ENCODE measurements around the gene SLC9A3.

The SLC9A3 gene

DNA sequence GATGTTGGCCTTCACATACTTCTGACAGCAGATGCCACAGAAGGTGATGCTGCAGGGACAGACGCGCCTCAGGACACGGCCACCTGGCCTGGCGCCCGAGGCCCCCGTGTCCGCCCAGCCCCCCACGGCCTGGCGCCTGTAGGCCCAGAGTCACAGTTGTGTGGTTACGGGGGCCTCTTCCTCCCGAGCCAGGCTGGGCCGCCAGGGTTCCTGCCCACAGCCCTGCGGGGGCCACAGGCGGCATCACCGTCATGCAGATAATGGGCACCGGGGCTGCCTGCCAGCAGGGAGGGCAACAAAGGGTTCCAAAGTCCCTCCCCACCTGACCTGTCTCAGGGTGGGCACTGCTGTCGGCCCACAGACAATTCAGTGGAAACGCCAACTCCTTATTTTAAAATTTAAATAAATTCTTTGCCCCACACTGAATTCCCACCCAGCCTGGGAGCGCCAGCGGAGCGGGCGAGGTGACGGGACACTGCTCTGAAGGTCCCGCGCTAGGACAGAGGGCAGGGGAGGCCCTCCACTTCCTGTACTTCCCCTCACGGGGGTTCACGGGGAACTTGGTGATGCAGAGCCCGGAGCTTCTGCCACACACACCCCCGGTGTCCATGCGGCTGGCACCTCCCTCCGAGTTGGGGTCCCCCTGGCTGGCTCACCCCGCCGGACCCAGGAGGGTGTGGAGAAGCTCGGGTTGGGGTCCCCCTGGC is 40.7 kb downstream of the SLC9A3 start:
- no peak for TF ChIP-seq ZFX (IDR thresholded peaks at IDR 0.05; ENCODE audit: borderline replicate concordance)
- TF ChIP-seq, protein P1, sequence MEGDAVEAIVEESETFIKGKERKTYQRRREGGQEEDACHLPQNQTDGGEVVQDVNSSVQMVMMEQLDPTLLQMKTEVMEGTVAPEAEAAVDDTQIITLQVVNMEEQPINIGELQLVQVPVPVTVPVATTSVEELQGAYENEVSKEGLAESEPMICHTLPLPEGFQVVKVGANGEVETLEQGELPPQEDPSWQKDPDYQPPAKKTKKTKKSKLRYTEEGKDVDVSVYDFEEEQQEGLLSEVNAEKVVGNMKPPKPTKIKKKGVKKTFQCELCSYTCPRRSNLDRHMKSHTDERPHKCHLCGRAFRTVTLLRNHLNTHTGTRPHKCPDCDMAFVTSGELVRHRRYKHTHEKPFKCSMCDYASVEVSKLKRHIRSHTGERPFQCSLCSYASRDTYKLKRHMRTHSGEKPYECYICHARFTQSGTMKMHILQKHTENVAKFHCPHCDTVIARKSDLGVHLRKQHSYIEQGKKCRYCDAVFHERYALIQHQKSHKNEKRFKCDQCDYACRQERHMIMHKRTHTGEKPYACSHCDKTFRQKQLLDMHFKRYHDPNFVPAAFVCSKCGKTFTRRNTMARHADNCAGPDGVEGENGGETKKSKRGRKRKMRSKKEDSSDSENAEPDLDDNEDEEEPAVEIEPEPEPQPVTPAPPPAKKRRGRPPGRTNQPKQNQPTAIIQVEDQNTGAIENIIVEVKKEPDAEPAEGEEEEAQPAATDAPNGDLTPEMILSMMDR (IDR thresholded peaks at IDR 0.05), result no peak
- H3K27ac ChIP-seq, result no peak overlapping the region

DNA sequence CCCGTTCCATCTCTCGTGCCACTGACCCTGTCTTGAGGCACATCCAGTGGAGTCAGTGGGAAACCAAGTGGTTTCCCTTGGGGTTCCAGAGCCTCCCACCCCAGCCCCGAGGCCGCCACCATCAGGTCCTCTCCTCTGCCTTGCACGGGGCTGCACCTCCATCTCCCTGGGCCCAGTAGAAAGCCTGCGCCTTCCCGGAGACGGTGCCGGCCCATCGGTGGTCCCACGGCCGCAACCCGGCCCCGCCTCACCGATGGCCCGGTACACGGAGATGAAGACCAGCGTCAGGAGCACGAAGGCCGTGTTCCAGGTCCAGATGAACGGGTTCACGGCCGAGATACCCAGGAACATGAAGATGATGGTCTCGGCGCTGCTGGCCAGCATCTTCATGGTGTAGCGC is 41.2 kb downstream of the SLC9A3 start:
- no peak overlapping the region for H3K27ac ChIP-seq
- TF ChIP-seq, protein P1 (IDR thresholded peaks at IDR 0.05), result no peak
- TF ChIP-seq ZFX (IDR thresholded peaks at IDR 0.05; ENCODE audit: borderline replicate concordance), result no peak

DNA sequence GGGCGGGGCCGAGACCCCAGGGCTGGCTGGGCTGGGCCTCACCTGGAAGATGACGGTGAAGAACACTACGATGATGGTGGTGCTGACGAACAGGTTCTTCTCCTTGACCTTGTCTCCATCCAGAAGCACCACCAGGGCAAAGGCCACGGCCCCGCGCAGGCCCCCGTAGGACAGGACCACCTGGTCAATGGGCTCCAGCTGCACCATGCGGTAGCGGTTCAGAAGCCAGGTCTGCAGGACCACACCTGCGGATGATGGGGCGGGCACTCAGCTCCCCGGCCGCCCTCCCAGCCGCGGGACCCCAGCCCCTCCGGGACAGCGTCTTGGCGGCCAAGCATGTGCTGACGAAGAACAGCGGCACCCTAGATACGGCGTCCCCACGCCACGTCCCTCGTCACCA is 41.7 kb downstream of the SLC9A3 start:
- TF ChIP-seq, protein P1 (IDR thresholded peaks at IDR 0.05), result no peak
- TF ChIP-seq ZFX (IDR thresholded peaks at IDR 0.05; ENCODE audit: borderline replicate concordance), result no peak
- no peak overlapping the region for H3K27ac ChIP-seq

DNA sequence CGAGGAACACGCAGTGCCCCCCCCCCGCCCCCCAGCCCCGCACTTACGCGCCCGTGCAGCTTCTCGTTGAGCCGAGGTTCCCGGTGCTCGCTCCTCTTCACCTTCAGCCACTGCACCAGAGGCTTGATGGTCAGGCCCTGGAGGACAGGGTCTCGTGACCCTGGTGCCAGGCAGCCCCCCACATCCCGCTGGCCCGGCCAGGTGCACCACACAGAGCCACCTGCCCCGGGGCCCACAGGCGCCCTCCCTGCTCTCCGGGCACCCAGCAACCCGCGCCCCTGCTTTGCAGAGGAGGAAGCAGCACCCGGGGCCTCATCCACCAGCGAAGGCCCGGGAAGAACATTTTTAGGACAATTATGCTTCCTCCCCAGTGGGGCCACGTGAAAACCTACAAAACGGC is 42.2 kb downstream of the SLC9A3 start:
- no peak overlapping the region for H3K27ac ChIP-seq
- TF ChIP-seq ZFX (IDR thresholded peaks at IDR 0.05; ENCODE audit: borderline replicate concordance), result no peak
- TF ChIP-seq, protein P1 (IDR thresholded peaks at IDR 0.05), result no peak

DNA sequence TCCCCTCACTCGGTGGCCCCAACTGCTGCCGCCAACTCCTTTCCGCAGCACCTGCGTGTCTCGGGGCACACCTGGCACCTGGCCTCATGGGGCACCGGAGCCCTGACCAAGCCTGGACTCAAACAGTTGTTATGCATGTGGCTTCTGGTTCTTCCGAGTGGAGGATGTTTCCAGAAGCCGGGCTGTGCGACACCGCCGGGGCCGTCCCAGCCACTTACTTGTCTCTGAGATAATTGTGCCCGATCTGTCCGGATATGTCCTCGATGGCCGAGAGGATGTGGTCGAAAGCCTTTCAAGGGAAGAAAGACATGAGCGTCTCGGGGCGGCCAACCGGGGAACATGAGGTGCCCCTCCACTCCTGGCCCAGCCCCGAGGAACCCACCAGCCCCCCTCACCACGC is 42.9 kb downstream of the SLC9A3 start:
- no peak overlapping the region for H3K27ac ChIP-seq
- TF ChIP-seq, protein P1 (IDR thresholded peaks at IDR 0.05), result no peak
- TF ChIP-seq ZFX (IDR thresholded peaks at IDR 0.05; ENCODE audit: borderline replicate concordance), result no peak

DNA sequence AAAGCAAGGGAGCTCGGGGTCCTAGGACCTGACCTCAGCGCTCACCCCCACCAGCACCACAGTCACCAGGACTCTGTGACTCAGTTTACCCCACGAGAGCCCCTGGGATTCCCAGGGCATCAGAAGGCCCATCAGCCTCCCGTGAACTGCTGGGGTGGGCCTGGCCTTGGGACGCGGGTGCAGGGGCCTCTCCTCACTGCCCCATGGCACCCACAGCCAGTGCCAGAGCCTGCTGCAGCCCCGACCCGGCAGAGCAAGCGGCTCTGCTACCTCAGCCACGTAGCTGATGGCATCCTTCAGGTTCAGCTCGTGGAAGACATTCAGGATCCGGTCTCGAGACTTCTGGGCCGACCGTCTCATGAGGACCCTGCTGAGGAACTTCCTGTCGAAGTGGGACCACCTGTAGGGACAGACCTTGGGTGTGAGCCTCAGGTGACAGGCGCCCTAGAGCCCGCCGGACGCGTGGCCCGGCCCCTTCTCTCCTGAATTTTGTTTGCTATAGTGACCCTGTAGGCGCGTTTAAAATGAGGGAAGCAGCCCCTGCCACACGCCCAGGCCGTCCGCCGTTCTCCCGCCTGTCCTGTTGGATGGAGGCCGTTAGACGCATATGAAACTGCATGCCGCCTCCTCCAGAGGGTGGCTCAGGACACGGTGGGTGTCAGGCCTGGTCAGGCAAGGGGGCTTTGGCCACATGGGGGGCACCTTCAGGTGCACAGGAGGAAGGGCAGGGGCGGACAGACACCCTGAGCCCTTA is 44.5 kb downstream of the SLC9A3 start:
- TF ChIP-seq, protein P1 (IDR thresholded peaks at IDR 0.05), result no peak
- TF ChIP-seq ZFX (IDR thresholded peaks at IDR 0.05; ENCODE audit: borderline replicate concordance), result no peak
- no peak overlapping the region for H3K27ac ChIP-seq

DNA sequence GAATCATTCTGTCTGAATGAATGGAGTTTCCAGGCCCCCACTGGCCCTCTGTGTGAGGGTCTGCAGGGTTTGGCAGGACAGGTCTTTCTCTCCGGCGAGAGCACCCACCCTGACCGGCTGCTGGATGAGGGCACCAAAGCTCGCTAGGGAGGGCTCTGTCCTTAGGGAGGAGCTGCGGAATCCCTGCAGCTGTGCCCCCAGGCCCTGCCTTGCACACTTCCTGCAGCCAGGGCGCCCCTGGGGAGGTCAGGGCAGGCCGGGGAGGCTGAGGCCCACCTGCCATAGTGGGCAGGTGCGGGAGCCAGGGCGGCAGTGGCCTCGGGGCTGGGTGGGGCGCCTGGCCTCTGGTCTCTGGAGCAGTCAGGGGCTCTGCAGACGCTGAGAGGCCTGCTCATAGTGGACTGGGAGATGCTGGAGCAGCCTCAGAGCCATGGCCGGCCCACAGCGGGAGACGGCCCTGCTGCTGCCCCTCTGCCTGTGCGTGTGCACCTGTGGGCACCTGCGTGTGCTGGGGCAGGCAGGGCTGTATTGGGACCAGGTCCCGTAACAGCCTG is 45.2 kb downstream of the SLC9A3 start:
- H3K27ac ChIP-seq, result no peak overlapping the region
- TF ChIP-seq, protein P1 (IDR thresholded peaks at IDR 0.05), result no peak
- TF ChIP-seq ZFX (IDR thresholded peaks at IDR 0.05; ENCODE audit: borderline replicate concordance), result no peak

All from 22Rv1 (cell line).